ENCODE results near the gene KHDRBS2. TPM values are rescaled to one million over a fixed set of nuclear protein-coding genes. Genes with fewer than 3 reads are reported as not detected.

The KHDRBS2 gene
- total and polyA plus RNA-seq, 2 of the 13 experiments (the other 11 are each of a cell fraction or from before 2014, with no cell fraction given): not detected

DNA sequence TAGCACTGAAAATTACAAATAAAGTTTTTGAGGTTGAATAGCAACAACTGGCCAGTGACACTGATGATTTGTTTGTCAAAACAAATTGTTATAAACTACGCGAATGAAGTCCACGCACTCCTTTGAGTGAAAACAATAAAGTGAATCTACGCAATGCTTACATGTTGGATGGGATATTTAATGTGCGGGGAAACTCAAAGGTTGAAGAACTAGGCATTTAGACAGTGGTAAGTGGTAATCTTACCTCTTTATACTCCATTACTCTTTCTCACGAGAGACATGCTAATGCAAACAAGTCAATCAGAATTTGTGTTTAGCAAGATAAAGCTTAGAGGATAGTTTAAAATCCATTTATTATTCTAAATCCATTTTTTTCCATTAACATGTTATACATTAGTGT, 606.4 kb downstream of the KHDRBS2 start (continued):
- TF ChIP-seq, protein P1, sequence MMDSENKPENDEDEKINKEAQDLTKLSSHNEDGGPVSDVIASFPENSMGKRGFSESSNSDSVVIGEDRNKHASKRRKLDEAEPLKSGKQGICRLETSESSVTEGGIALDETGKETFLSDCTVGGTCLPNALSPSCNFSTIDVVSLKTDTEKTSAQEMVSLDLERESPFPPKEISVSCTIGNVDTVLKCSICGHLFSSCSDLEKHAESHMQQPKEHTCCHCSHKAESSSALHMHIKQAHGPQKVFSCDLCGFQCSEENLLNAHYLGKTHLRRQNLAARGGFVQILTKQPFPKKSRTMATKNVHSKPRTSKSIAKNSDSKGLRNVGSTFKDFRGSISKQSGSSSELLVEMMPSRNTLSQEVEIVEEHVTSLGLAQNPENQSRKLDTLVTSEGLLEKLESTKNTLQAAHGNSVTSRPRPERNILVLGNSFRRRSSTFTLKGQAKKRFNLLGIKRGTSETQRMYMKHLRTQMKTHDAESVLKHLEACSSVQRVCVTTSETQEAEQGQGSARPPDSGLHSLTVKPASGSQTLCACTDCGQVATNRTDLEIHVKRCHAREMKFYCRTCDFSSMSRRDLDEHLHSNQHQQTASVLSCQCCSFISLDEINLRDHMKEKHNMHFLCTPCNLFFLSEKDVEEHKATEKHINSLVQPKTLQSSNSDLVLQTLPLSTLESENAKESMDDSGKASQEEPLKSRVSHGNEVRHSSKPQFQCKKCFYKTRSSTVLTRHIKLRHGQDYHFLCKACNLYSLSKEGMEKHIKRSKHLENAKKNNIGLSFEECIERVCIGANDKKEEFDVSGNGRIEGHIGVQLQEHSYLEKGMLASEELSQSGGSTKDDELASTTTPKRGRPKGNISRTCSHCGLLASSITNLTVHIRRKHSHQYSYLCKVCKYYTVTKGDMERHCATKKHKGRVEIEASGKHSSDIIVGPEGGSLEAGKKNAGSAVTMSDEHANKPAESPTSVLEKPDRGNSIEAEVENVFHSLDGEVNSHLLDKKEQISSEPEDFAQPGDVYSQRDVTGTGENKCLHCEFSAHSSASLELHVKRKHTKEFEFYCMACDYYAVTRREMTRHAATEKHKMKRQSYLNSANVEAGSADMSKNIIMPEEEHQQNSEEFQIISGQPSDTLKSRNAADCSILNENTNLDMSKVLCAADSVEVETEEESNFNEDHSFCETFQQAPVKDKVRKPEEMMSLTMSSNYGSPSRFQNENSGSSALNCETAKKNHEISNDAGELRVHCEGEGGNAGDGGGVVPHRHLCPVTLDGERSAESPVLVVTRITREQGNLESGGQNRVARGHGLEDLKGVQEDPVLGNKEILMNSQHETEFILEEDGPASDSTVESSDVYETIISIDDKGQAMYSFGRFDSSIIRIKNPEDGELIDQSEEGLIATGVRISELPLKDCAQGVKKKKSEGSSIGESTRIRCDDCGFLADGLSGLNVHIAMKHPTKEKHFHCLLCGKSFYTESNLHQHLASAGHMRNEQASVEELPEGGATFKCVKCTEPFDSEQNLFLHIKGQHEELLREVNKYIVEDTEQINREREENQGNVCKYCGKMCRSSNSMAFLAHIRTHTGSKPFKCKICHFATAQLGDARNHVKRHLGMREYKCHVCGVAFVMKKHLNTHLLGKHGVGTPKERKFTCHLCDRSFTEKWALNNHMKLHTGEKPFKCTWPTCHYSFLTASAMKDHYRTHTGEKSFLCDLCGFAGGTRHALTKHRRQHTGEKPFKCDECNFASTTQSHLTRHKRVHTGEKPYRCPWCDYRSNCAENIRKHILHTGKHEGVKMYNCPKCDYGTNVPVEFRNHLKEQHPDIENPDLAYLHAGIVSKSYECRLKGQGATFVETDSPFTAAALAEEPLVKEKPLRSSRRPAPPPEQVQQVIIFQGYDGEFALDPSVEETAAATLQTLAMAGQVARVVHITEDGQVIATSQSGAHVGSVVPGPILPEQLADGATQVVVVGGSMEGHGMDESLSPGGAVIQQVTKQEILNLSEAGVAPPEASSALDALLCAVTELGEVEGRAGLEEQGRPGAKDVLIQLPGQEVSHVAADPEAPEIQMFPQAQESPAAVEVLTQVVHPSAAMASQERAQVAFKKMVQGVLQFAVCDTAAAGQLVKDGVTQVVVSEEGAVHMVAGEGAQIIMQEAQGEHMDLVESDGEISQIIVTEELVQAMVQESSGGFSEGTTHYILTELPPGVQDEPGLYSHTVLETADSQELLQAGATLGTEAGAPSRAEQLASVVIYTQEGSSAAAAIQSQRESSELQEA (CRISPR knock-in tag; IDR thresholded peaks at IDR 0.05; ENCODE audit: not compliant biosample characterization): no peak
- no peak for TF ChIP-seq MZF1 (CRISPR knock-in tag; IDR thresholded peaks at IDR 0.05; ENCODE audit: borderline replicate concordance)

DNA sequence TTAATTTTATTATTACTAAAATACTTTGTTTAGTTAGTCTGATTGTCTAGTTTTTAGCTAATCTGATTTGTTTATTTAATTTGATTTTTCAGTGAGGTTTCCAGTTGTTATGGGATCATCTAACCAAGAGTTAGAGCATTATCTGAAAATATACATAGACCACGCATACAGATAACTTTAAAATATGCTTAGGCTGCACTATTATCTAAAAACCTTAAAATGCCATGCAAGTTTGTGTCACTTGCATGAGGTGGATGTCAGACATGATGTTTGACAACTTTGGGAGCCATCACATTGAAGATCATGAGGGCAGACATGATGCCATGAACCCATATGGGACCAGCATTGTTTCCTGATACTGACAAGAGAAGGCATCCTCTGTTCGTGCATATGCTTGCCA, 610.3 kb downstream of the KHDRBS2 start:
- Histone ChIP-seq H3K27me3 (ENCODE audit: control insufficient read depth in 1 of 2, insufficient read depth in 2 of 2, low read length in 2 of 2) (no peaks in the 10 kb centered on the region), H3K36me3 (replicated peaks in 1 of 2; ENCODE audit: control insufficient read depth in 1 of 2, insufficient read depth in 2 of 2, low read length in 2 of 2) (no peaks in the 10 kb centered on the region), H3K9me3 (ENCODE audit: low read length) (peaks cover 59% of the 10 kb centered on the region), H3K79me2 (ENCODE audit: insufficient read depth, low read length) (no peaks in the 10 kb centered on the region), H4K20me1 (ENCODE audit: insufficient read depth, low read length) (no peaks in the 10 kb centered on the region), H3K27ac (ENCODE audit: extremely low read length, insufficient read depth, low read length) (no peak overlapping the region), H3K4me2 (ENCODE audit: low read depth, low read length) (no peak overlapping the region), H3K9ac (ENCODE audit: insufficient read depth, low read depth, low read length) (no peak overlapping the region), H3K4me3 (replicated peaks in 1 of 3; ENCODE audit: insufficient read depth in 1 of 3, low read depth in 2 of 3, low read length in 3 of 3) (no peak overlapping the region), H2AFZ (ENCODE audit: low read length) (no peak overlapping the region), H3K4me1 (ENCODE audit: insufficient read depth, low read length) (no peaks in the 10 kb centered on the region)
- CTCF ChIA-PET (ENCODE audit: low intra/inter-chr PET ratio, low total read pairs): no interaction called here
- WGBS (ENCODE audit: low lambda C conversion rate): 6% methylated on average over 2 of the region's 2 CpGs
- in situ Hi-C loops (cut with HindIII; ENCODE audit: extremely low pct_ligation_motif_present, low pct_unique_long_range_greater_than_20kb) (no loop called here), intact Hi-C loops (cut with micrococcal nuclease; ENCODE audit: unreplicated experiment) (no loop called here)
- no peak for ATAC-seq
- POLR2A ChIA-PET: no interaction called here
- DNase-seq (ENCODE audit: low spot score): no peak
- no TSS peak for BruUV-seq (replicated peaks)
- FAIRE-seq: no peak
- TF ChIP-seq, protein P2, sequence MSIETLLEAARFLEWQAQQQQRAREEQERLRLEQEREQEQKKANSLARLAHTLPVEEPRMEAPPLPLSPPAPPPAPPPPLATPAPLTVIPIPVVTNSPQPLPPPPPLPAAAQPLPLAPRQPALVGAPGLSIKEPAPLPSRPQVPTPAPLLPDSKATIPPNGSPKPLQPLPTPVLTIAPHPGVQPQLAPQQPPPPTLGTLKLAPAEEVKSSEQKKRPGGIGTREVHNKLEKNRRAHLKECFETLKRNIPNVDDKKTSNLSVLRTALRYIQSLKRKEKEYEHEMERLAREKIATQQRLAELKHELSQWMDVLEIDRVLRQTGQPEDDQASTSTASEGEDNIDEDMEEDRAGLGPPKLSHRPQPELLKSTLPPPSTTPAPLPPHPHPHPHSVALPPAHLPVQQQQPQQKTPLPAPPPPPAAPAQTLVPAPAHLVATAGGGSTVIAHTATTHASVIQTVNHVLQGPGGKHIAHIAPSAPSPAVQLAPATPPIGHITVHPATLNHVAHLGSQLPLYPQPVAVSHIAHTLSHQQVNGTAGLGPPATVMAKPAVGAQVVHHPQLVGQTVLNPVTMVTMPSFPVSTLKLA (IDR thresholded peaks at IDR 0.05): no peak
- TF ChIP-seq HNRNPL (IDR thresholded peaks at IDR 0.05; ENCODE audit: low read depth, low read length) (no peak), NFKB2 (CRISPR knock-in tag; IDR thresholded peaks at IDR 0.05; ENCODE audit: borderline replicate concordance) (no peak), ZNF605 (CRISPR knock-in tag; IDR thresholded peaks at IDR 0.05) (no peak), ZNF629 (CRISPR knock-in tag; conservative IDR thresholded peaks at IDR 0.05) (no peak), MAFK (conservative IDR thresholded peaks at IDR 0.05 in 1 of 2, IDR thresholded peaks at IDR 0.05 in 1 of 2; ENCODE audit: low read length in 2 of 2) (peak in 1 of 2 experiments; percentile 74; a peak in 2 of 4 replicates), ZNF513 (CRISPR knock-in tag; conservative IDR thresholded peaks at IDR 0.05) (no peak), NCOA1 (CRISPR knock-in tag; IDR thresholded peaks at IDR 0.05) (no peak), CENPT (CRISPR knock-in tag; IDR thresholded peaks at IDR 0.05; ENCODE audit: low read depth) (no peak), MAFF (IDR thresholded peaks at IDR 0.05; ENCODE audit: low read depth, low read length) (peak; percentile 54; the same call in 1 of the 2 replicates)

All from HepG2 (cell line).